ENCODE data around the gene NTRK3. TPM values are rescaled to one million over a fixed set of nuclear protein-coding genes. Genes with fewer than 3 reads are reported as not detected.
A peak's percentile ranks its signal among the peaks of the same experiment; 100 is the strongest.

The NTRK3 gene
- total RNA-seq, 2 donors from 2014 or later: 0.66 to 5.2 TPM

DNA sequence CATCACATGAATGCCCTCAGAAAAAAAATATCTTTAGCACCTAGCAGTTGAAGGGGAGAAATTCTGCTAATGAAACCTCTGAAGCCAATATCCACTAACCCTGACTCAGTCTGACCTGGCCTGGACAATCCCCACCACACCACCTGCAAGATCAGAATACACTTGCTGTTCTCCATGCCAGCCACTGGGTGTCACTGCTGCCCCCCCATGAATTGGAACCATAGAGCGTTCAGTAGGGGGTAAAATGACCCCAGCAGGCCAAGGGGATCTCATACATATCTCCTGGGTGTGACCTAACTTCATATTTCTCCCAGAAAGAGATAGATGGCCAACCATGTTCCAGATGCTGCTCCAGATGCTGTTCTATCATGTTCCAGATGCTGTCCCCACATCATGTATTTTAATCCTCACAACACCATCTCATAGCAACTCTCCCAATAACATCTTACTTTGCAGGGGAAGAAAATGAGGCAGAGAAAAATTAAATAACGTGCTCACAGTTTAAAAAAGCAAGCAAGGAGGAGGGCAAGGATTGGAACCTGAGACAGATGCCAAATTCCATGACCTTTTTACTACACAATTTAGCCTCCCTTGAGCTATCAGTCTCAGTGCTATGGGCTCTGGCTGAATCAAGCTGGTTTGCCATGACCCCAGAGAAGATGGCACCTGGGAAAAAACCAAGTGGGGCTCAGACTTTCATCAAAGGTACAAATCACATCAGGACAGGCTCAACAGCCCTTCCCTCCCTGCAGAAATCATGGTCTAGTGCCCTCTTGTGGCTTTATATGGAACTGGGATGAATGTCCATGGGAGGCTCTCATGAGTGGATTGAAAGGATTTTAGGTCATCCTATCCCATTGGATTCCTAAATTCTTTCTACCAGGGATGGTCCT lies 12.4 kb downstream of the NTRK3 start:
- Histone ChIP-seq H3K4me1 (peaks cover 4% of the 10 kb centered on the region), H3K36me3 (replicated peaks in 1 of 2; ENCODE audit: insufficient read depth in 1 of 2, low read depth in 2 of 2) (no peaks in the 10 kb centered on the region), H3K4me3 (no peak overlapping the region), H3K27ac (no peak overlapping the region), H3K27me3 (peaks cover 0 to 5% of the 10 kb centered on the region in 2 donors), H3K9me3 (no peaks in the 10 kb centered on the region)
- TF ChIP-seq, protein P1, sequence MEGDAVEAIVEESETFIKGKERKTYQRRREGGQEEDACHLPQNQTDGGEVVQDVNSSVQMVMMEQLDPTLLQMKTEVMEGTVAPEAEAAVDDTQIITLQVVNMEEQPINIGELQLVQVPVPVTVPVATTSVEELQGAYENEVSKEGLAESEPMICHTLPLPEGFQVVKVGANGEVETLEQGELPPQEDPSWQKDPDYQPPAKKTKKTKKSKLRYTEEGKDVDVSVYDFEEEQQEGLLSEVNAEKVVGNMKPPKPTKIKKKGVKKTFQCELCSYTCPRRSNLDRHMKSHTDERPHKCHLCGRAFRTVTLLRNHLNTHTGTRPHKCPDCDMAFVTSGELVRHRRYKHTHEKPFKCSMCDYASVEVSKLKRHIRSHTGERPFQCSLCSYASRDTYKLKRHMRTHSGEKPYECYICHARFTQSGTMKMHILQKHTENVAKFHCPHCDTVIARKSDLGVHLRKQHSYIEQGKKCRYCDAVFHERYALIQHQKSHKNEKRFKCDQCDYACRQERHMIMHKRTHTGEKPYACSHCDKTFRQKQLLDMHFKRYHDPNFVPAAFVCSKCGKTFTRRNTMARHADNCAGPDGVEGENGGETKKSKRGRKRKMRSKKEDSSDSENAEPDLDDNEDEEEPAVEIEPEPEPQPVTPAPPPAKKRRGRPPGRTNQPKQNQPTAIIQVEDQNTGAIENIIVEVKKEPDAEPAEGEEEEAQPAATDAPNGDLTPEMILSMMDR (IDR thresholded peaks at IDR 0.05): peak; percentile 9 to 42 (median 33)
- TF ChIP-seq POLR2A (IDR thresholded peaks at IDR 0.05): no peak
- intact Hi-C loops (cut with DNase I): no loop called here
- ATAC-seq (no peak), DNase-seq (peak in 1 of 4 donors; percentile 12)
- 16 to 17% methylated on average over 2 of the region's 2 CpGs for WGBS, 2 donors

DNA sequence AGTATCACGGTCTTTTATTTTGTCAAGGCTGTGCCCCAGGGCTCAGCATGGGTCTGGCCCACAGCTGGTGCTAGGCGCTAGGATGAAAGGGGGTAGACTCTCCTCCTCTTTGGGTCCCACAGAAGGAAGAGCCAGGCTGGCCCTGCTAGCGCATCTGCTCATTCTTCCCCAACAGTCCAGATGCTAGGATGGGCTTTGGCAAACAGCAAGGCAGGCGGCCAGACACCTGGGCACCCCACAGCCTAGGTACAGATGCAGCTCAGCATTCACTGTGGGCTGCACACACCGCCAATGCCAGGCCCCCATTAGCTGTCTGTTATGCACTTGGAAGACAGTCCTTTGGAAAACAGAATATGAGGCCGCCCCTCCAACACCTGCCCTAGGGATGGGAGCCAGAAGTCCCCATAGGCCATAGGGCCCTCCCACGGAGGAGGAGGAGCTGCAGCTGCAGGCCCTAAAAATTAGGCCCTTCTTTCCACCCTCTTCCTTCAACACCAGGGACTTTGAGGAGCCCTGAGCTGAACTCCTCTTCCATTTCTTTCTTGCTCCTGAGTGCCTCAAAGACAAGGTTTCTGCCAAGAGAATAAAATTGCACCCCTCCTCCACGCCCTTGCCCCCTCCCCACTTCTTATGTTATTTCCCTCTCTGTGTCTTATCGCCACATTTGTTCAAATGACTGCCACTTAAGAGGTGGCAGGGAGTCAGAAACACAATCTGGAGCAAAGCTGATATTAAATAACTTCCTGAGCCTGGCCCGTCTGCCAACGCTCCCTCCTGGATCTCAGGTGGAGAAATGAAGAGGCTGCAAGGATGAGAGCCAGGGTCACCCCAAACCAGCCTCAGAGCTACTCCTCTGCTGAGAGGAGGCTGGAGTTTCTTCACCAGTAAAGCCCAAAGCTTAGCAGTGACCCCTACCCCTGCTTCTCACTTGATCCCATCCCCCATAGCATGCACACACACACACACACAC lies 13.7 kb downstream of the NTRK3 start:
- WGBS, 2 donors: 66 to 72% methylated on average over 9 to 11 of the region's 11 CpGs
- no peak for ATAC-seq
- no peak for DNase-seq
- TF ChIP-seq POLR2A (IDR thresholded peaks at IDR 0.05): no peak
- TF ChIP-seq, protein P1 (IDR thresholded peaks at IDR 0.05): no peak
- H3K4me3 ChIP-seq: no peak overlapping the region
- no peaks in the 10 kb centered on the region for H3K36me3 ChIP-seq (replicated peaks in 1 of 2; ENCODE audit: insufficient read depth in 1 of 2, low read depth in 2 of 2)
- peaks cover 4% of the 10 kb centered on the region for H3K4me1 ChIP-seq
- H3K27ac ChIP-seq: no peak overlapping the region
- no peaks in the 10 kb centered on the region for H3K9me3 ChIP-seq
- H3K27me3 ChIP-seq: peaks cover 0 to 5% of the 10 kb centered on the region in 2 donors
- intact Hi-C loops (cut with DNase I): no loop called here

DNA sequence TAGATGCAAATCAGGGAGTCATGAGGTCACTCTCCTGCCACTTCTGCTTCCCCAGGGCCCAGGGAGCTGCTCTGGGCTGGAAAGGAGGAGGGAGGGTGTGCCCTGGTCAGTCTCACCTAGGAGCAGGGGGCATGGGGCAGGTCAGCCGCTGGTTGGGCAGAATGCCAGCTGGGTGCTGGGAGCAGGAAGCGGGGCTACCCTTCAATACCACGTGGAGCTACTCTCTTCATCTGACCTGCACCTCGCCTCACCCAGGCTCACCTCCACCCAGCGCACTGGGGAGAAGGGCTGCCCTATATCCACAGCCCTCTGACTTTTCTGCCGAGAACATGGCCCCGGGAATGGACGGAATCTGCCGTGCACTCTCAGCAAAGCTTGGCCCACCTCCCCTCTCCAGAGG lies 15.1 kb downstream of the NTRK3 start:
- intact Hi-C loops (cut with DNase I): no loop called here
- H3K4me3 ChIP-seq: no peak overlapping the region
- no peak overlapping the region for H3K27ac ChIP-seq
- no peaks in the 10 kb centered on the region for H3K36me3 ChIP-seq (replicated peaks in 1 of 2; ENCODE audit: insufficient read depth in 1 of 2, low read depth in 2 of 2)
- no peak for TF ChIP-seq POLR2A (IDR thresholded peaks at IDR 0.05)
- TF ChIP-seq, protein P1 (IDR thresholded peaks at IDR 0.05): no peak
- peaks cover 0 to 9% of the 10 kb centered on the region in 2 donors for H3K27me3 ChIP-seq
- 53 to 79% methylated on average over 8 to 9 of the region's 9 CpGs for WGBS, 2 donors
- DNase-seq (no peak), ATAC-seq (no peak)
- H3K4me1 ChIP-seq: peaks cover under 1% of the 10 kb centered on the region
- H3K9me3 ChIP-seq: no peaks in the 10 kb centered on the region

DNA sequence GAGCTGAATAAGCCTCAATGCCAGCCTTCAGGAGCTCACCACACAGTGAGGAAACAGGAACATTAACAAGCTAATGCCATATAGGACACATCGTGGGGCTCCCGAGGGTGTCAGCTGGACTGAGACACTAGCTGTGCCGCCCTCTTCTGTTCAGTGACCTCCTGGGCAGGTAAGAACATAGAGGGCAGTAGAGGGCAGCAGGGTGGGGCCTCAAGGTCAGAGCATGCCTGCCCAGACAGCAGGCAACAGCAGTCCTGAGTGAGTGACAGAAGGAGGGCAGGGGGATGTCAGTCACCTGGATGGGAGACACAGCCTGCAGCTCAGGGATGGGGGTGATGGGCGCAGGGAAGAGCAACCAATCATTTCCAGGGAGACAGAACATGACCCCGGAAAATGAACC lies 15.5 kb downstream of the NTRK3 start:
- no peak overlapping the region for H3K27ac ChIP-seq
- H3K4me3 ChIP-seq: no peak overlapping the region
- peaks cover 0 to 9% of the 10 kb centered on the region in 2 donors for H3K27me3 ChIP-seq
- ATAC-seq (no peak), DNase-seq (no peak)
- no peaks in the 10 kb centered on the region for H3K4me1 ChIP-seq
- no peaks in the 10 kb centered on the region for H3K36me3 ChIP-seq (replicated peaks in 1 of 2; ENCODE audit: insufficient read depth in 1 of 2, low read depth in 2 of 2)
- TF ChIP-seq, protein P1 (IDR thresholded peaks at IDR 0.05): no peak
- no peak for TF ChIP-seq POLR2A (IDR thresholded peaks at IDR 0.05)
- WGBS, 2 donors: 41 to 53% methylated on average over 5 of the region's 5 CpGs
- intact Hi-C loops (cut with DNase I): no loop called here
- H3K9me3 ChIP-seq: no peaks in the 10 kb centered on the region
